Esophagus squamous epithelium (tissue), 5 donors: ENCODE results near the gene DOK4. TPM values are rescaled to one million over a fixed set of nuclear protein-coding genes. Genes with fewer than 3 reads are reported as not detected.

ENCODE experiments used
- DNase-seq: peaks from one replicate; lab custom pipeline; 2025; lab: John Stamatoyannopoulos, UW
- H3K27ac ChIP-seq, 4 donors: fragments of 200-600 bp; sonication (generic); one replicate each; pipeline ENCODE4 v1.5.1; 2016 to 2019; ENCODE audit warnings: mild to moderate bottlenecking in 1 of 4
- H3K27me3 ChIP-seq, 4 donors: fragments of 200-600 bp; sonication (generic); 1 replicate in 3 of 4; 2 replicates in 1 of 4; pipeline versions ENCODE4 v1.5.1 to v1.6.0; 2017 to 2021; ENCODE audit warnings: antibody characterized with exemption in 1 of 4
- H3K36me3 ChIP-seq, 3 donors: fragments of 200-600 bp; sonication (generic); one replicate each; pipeline ENCODE4 v1.5.1; 2016 to 2019
- H3K4me1 ChIP-seq, 3 donors: fragments of 200-600 bp; sonication (generic); one replicate each; pipeline ENCODE4 v1.5.1; 2017 to 2019
- H3K4me3 ChIP-seq, 4 donors: fragments of 200-600 bp; sonication (generic); 1 replicate in 3 of 4; 2 replicates in 1 of 4; pipeline ENCODE4 v1.5.1; 2016 to 2019; ENCODE audit warnings: mild to moderate bottlenecking in 2 of 4, moderate library complexity in 1 of 4
- H3K9me3 ChIP-seq, 3 donors: fragments of 200-600 bp; sonication (generic); one replicate each; pipeline ENCODE4 v1.5.1; 2016 to 2019
- CTCF ChIP-seq, 6 experiments: fragments of 450-650 bp in 4 of 6; fragments of 200-600 bp in 2 of 6; sonication (generic) in 2 of 6; IDR thresholded peaks; one replicate each; pipeline ENCODE4 v1.5.1; 2016 to 2019; ENCODE audit warnings: antibody characterized with exemption in 6 of 6, mild to moderate bottlenecking in 4 of 6, moderate library complexity in 4 of 6
- POLR2A ChIP-seq, 4 donors: fragments of 450-650 bp; IDR thresholded peaks; one replicate each; pipeline ENCODE4 v1.6.1; 2017; ENCODE audit warnings: antibody characterized with exemption in 4 of 4, mild to moderate bottlenecking in 4 of 4, moderate library complexity in 3 of 4
- WGBS, 2 donors: methylation state at CpG; one replicate each; pipeline ENCODE4 v1.1.5; 2018; 5-methylcytosine and 5-hydroxymethylcytosine counted together
- intact Hi-C: fragments of 100-400 bp; cut with DNase I; formaldehyde crosslinking; loops from one replicate; pipeline ENCODE4 v1.15.0; 2022
- total RNA-seq, 4 donors: library from RNA; depleted of rRNA; stranded (reverse); fragments of >200 nt; gene quantifications; one replicate each; pipeline ENCODE4 v1.1.0, GENCODE V29; 2016
- donor health status: DM: yes; HTN: yes; CAD: no.

Gene DOK4
- total RNA-seq, 4 donors from 2014 or later, result 20.7 to 42.7 (median 28.8) TPM

GRCh38 chr16:57513371-57514102 lies 27.2 kb upstream of the DOK4 start:
- intact Hi-C loops, result no loop called here
- H3K4me3 ChIP-seq, result no peak overlapping the region

DNA sequence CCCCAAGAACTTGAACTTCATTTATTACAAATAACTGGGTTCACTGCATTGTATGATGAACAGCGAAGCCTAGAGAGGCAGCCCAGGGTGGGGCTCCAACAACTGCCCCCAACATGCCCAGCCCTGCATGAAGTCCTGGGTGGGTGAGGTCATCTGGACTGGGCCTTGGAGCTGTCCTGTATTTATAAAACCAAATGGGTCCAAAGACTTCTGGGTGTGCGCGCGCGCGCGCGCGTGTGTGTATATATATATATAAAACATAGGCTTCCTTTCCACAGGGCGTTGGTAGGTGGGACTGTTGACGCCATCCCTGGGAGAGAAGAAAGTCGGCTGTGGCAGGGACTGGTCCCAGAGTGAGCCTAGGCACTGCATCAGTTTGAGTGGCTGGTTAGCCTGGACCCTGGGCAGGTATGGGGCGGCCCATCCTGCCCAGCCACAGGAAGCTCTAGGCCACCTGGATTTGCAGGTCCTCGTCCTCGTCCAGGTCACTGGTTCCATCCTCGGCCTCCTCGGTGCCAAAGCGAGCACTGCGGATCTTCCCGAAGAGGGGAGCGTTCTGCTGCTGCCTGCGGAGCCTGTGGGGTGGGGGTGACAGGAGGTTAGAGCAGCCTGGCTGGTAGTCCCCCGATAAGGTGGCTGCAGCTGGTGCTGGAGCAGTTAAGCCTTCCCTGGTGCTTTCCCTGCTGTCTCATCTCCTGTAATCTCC lies 26.2 kb upstream of the DOK4 start:
- Histone ChIP-seq H3K9me3 (no peaks in the 10 kb centered on the region), H3K4me1 (peaks cover 0 to 9% (median 0%) of the 10 kb centered on the region in 3 donors), H3K27ac (no peak overlapping the region), H3K4me3 (no peak overlapping the region), H3K36me3 (peaks cover 0 to 53% (median 0%) of the 10 kb centered on the region in 3 donors), H3K27me3 (peaks cover 0 to 5% (median 0%) of the 10 kb centered on the region in 4 donors)
- 86 to 90% methylated on average over 13 to 17 of the region's 23 CpGs for WGBS, 2 donors
- intact Hi-C loops, result no loop called here
- no peak for DNase-seq
- no peak for TF ChIP-seq CTCF (IDR thresholded peaks at IDR 0.05)
- no peak for TF ChIP-seq POLR2A (IDR thresholded peaks at IDR 0.05)

More at GRCh38 chr16:57513371-57514102, 27.2 kb upstream of the DOK4 start:
- H3K27ac ChIP-seq, result no peak overlapping the region
- 69 to 81% methylated on average over 9 to 12 of the region's 14 CpGs for WGBS, 2 donors
- TF ChIP-seq CTCF (IDR thresholded peaks at IDR 0.05) (no peak), POLR2A (IDR thresholded peaks at IDR 0.05) (no peak)
- H3K4me1 ChIP-seq, result peaks cover 0 to 9% (median 0%) of the 10 kb centered on the region in 3 donors
- no peaks in the 10 kb centered on the region for H3K27me3 ChIP-seq
- no peak for DNase-seq
- no peaks in the 10 kb centered on the region for H3K9me3 ChIP-seq
- peaks cover 0 to 64% (median 6%) of the 10 kb centered on the region in 3 donors for H3K36me3 ChIP-seq

DNA sequence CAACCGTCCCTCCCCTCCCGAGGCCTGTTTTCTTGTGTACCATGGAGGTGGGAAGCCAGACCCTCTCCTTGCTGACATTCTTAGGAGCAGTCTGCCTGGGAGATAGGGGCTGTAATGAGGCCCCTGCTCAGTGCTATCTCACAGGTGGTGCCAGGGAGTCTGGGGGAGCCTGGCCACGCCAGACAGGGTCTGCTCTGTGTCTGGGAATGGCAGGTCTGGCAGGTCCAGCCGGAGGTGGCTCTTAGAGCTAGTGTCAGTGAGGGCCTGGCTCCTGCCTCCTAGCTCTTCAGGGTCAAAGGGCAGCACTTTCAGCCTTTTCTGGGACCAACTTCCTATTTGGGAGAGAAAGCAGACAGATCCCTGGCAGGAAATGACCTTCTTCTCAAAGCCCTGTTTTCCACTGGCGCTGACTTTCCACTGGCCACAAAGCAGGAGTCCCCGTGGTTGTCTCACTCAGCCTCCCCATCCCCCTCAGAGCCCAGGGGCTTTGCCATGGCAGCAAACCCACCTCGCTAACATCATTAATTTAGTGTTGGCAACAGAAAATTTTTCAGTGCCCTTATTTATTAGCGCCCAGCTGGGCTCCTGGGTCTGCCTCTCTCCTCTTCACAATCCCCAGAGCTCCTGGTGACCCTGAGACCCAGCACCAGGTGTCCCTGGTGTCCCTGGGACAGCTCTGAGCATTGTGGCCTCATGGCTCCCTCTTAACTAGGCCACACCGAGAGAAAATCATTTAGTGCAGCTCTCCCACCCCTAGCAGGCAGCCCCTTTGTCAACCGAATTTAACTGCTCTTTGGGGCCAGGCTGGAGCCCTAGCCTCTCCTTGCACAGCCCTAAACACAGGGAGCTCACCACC lies 24.0 kb upstream of the DOK4 start:
- DNase-seq, result no peak
- H3K9me3 ChIP-seq, result no peaks in the 10 kb centered on the region
- H3K4me3 ChIP-seq, result no peak overlapping the region
- H3K4me1 ChIP-seq, result peaks cover 0 to 9% (median 0%) of the 10 kb centered on the region in 3 donors
- WGBS, 2 donors, result 43 to 52% methylated on average over 8 of the region's 10 CpGs
- peaks cover 0 to 35% (median 0%) of the 10 kb centered on the region in 3 donors for H3K36me3 ChIP-seq
- TF ChIP-seq POLR2A (IDR thresholded peaks at IDR 0.05), result no peak
- no peak for TF ChIP-seq CTCF (IDR thresholded peaks at IDR 0.05)
- no peak overlapping the region for H3K27ac ChIP-seq
- intact Hi-C loops, result no loop called here
- H3K27me3 ChIP-seq, result peaks cover 0 to 5% (median 0%) of the 10 kb centered on the region in 4 donors

GRCh38 chr16:57509231-57509923 lies 23.1 kb upstream of the DOK4 start:
- intact Hi-C loops, result no loop called here
- H3K4me1 ChIP-seq, result peaks cover 0 to 2% (median 0%) of the 10 kb centered on the region in 3 donors
- H3K36me3 ChIP-seq, result peaks cover 0 to 28% (median 0%) of the 10 kb centered on the region in 3 donors
- no peak for DNase-seq
- no peak overlapping the region for H3K4me3 ChIP-seq
- no peak overlapping the region for H3K27ac ChIP-seq
- TF ChIP-seq CTCF (IDR thresholded peaks at IDR 0.05) (no peak), POLR2A (IDR thresholded peaks at IDR 0.05) (no peak)
- H3K27me3 ChIP-seq, result peaks cover 0 to 5% (median 0%) of the 10 kb centered on the region in 4 donors
- 72 to 84% methylated on average over 7 to 8 of the region's 12 CpGs for WGBS, 2 donors
- H3K9me3 ChIP-seq, result no peaks in the 10 kb centered on the region
